H7 (cell line): ENCODE measurements around the gene GALE. TPM values are rescaled to one million over a fixed set of nuclear protein-coding genes. Genes with fewer than 3 reads are reported as not detected.
"Not testable (repeated sequence)": the region's sequence is repeated elsewhere in the genome, so short reads cannot be mapped to it uniquely, and the experiment has no call there.

ENCODE experiments used
- DNase-seq: peaks from one replicate; pipeline ENCODE4 v3.0.0; 2012
- H3K27me3 ChIP-seq: 2 replicates; pipeline ENCODE4 v1.6.0; 2011; ENCODE audit warnings: mild to moderate bottlenecking, low read length; ENCODE audit not compliant: control insufficient read depth, insufficient read depth
- H3K36me3 ChIP-seq: replicated peaks from 2 replicates; pipeline ENCODE4 v1.5.1; 2011; ENCODE audit warnings: low read length; ENCODE audit not compliant: control insufficient read depth, insufficient read depth
- H3K4me3 ChIP-seq: 2 replicates; pipeline ENCODE4 v1.5.1; 2011; ENCODE audit warnings: low read depth, mild to moderate bottlenecking, control low read depth, low read length, moderate library complexity; ENCODE audit not compliant: insufficient read depth
- total RNA-seq: library from RNA; depleted of rRNA; stranded (reverse); fragments of >200 nt; shearing (Covaris generic); gene quantifications from 2 replicates; pipeline ENCODE4 v1.2.3, GENCODE V29; 2014

Gene GALE
- total RNA-seq, 1 experiment from 2014 or later: 103 TPM

DNA sequence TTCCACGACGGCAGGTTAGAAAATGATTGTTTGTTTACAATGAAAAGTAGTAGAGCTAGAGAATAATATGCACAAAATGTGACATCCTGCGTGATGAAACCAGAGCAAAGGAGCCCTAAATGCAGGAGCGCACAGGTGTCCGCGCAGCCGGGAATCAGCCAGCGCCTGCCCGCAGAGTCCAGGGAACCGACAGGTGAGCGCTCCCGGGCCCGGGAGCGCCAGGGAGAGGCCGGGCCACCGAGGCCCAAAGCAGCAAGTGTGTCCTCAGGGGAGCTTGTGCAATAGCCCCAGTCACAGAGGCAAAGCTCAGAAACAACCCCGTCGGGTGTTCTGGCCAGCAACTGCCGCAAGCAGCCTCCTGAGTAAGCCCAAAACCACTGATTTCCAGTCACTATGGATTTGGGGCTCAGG lies 789 bp upstream of the GALE start:
- peak; percentile 80 for DNase-seq
- peaks cover 9% of the 10 kb centered on the region; the same call in 1 of the 2 replicates for H3K27me3 ChIP-seq
- peak overlapping the region; percentile 73 for H3K4me3 ChIP-seq
- peaks cover 9% of the 10 kb centered on the region for H3K36me3 ChIP-seq

DNA sequence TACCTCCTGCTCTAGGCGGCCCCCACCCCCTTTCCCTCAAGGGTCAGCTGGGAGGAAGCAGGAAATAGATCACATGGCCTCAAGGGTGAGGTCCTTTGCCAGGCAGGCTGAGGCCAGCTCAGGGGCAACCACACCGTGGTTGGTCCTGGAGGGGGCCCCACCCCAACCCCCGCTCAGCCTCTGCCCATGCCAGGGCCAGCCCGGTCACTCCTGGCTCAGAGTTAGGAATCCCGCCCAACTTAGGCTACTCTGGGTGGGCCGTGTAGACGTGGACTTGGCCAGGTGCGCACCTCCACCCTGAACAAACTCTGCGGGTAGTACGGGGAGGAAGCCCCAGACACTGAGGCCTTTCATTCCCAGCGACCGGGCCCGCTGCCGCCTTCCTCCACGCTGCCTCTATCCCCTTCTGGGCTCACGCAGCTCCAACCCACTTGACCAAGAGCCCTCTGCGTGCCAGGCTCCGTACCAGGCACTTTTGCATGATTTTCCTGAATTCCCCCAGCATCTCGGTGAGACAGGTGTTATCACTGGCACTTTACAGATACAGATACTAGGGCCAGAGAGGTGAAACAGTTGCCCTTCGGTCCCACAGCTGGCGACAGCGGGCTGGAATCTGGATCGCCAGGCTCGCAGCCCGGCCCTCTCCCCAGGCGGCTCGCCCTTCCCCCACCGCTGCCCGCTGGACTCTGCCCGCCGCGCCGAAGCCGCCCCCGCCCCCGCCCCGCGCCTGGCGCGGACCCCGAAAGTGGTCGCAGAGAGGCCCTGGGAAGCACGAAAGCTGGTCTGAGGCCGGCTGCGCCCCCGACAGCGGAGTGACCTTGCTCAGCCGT lies 769 bp downstream of the GALE start:
- peak; percentile 91 for DNase-seq
- peak overlapping the region; percentile 73 for H3K4me3 ChIP-seq
- H3K36me3 ChIP-seq: peaks cover 12% of the 10 kb centered on the region
- peaks cover 9% of the 10 kb centered on the region; the same call in 1 of the 2 replicates for H3K27me3 ChIP-seq

DNA sequence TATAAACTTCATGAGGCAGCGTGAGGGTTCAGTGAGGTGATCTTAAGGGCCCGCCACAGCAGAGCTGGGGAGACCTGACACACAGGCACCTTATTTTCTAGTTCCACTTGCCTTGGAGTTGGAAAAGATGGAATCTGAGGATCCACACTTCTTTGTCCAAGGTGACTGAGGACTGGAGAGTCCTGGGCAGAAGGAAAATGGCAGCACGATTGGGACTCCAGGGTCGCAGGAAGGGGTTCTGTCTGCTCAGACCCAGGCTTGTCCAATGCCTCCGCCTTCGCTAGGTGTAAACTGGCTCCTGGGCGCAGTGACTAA lies 1.3 kb downstream of the GALE start:
- peaks cover 9% of the 10 kb centered on the region; the same call in 1 of the 2 replicates for H3K27me3 ChIP-seq
- no peak for DNase-seq
- peak overlapping the region; percentile 73 for H3K4me3 ChIP-seq
- H3K36me3 ChIP-seq: peaks cover 12% of the 10 kb centered on the region

DNA sequence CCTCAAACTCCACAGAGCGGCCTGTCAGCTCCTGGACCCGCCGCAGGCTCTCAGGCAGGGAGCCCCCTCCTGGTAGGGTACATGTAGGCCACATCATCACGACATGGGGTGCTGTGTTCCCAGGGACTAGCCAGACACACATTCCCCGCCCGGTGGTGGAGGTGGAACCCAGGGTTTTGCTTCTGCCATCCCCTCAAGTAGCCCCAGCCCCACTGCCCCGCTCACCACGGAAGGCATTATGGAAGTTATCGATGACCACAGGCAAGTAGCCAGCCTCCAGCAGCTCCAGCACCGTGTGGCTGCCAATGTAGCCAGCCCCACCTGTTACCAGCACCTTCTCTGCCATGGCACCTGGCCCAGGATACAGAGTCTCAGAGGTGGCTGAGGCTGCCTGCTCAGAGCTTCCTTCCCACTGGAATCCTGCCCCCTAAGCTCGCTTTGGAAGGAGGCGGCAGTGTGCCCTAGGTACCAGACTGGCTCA lies 1.9 kb downstream of the GALE start:
- Histone ChIP-seq H3K27me3 (peaks cover 9% of the 10 kb centered on the region; the same call in 1 of the 2 replicates), H3K4me3 (no peak overlapping the region), H3K36me3 (peaks cover 12% of the 10 kb centered on the region)
- peak; percentile 77 for DNase-seq

DNA sequence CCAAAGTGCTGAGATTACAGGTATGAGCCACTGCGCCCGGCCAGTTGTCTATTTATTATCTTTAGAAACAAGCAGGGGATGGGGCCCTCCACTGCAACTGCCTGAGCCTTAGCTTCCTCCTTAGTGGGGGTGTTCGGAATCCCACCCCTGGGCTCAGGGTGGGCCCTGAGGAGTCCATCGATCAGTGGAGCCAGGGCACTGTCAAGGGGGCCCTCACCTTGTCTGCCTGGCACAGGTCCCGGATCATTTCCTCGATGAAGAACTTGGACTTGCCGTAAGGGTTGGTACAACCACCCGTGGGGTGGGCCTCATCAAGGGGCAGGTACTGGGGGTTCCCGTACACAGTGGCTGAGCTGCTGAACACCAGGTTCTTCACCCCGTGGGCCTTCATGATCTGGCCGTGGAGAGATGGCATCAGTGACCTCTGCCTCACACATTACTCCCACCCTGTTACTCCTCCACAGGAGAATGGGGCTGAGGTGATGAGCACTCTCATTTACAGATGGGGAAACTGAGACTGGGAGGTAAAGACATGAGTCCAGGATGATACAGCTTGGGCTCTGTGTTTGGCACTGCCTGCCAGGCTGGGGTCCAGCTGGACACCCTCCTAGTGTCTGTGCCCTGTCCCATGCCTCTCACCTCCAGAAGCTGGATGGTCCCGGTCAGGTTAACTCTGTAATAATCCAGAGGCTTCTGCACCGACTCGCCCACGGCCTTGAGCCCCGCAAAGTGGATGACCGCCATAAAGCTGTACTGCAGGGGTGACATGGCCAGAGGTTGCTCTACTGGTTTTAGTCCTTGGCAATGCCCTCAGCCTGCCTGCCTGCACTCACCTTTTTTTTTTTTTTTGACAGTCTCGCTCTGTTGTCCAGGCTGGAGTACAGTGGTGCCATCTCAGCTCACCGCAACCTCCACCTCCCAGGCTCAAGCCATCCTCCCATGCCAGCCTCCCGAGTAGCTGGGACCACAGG lies 2.8 kb downstream of the GALE start:
- no peak overlapping the region for H3K4me3 ChIP-seq
- peaks cover 9% of the 10 kb centered on the region; the same call in 1 of the 2 replicates for H3K27me3 ChIP-seq
- peaks cover 14% of the 10 kb centered on the region for H3K36me3 ChIP-seq
- peak; percentile 21 for DNase-seq

DNA sequence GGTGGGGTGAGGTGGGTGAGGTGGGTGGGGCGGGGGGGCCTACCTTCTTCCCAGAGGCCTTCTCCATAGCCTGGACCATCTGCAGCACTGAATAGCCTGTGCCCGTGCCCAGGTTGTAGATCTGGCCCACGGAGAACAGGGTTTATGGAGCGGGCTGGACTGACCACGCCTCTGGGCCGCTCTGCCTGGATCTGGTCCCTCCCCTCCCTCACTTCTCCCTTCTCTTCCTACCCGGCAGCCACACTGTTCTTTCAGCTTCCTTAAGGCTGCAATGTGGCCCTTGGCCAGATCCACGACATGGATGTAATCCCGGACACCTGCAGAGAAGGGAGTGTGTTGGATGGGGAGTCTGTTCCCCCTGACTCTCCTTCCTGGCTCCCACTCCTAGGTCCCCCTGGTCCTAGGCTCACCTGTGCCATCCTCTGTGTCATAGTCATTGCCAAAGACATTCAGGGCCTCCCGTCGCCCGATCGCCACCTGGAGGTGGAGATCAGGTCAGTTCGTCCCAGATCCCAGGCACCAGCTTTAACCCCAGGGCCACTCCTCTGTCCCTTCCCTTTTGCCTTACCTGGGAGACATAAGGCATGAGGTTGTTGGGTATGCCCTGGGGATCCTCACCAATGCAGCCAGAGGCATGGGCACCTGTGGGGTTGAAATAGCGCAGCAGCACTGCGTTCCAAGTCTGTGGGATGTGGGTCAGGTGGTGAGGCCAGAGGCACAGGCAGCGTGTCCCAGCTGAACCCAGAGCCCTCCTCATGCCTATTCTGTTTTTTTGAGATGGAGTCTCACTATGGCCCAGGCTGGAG lies 3.9 kb downstream of the GALE start:
- Histone ChIP-seq H3K27me3 (peaks cover 7% of the 10 kb centered on the region; the same call in 1 of the 2 replicates), H3K4me3 (no peak overlapping the region), H3K36me3 (peaks cover 14% of the 10 kb centered on the region)
- DNase-seq: peak; percentile 77

DNA sequence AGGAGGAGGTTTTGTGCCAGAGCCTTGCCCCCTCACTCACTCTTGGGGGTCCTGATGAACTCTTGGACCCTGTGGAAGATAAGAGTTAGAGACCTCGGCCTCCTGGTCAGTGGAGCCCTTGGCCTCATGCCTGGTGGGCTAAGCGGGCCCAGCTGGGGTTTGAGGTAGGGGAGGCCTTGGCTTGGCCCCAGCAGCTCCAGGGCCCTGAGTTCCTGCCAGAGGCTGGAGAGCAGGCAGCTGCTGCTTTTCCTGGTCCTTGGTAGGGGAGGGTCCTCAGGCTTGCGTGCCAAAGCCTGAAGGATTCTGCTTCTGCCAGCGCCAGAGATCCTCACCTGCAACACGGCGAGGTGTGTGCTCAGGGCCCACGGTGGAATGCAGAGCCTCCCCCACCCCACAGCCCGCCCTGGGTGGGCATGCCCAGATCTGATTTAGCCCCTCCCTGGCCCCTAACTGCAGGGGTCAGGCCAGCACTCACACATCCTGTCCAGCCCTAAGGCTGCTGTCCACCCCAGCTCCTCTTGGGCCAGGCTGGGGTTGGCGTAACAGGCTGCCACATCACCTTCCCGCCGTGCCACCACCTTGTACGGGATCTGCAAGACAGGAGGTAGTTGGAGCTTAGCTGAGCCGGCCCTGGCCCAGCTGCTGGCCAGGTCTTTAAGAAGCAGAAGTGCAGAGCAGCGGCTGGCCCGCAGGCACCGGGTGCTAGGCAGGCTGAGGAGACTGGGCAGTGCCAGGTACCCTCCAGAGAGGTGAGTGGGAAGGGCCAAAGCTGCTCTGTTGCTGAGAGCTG lies 4.7 kb downstream of the GALE start:
- Histone ChIP-seq H3K36me3 (peaks cover 14% of the 10 kb centered on the region), H3K27me3 (no peaks in the 10 kb centered on the region), H3K4me3 (no peak overlapping the region)
- peak; percentile 35 for DNase-seq

DNA sequence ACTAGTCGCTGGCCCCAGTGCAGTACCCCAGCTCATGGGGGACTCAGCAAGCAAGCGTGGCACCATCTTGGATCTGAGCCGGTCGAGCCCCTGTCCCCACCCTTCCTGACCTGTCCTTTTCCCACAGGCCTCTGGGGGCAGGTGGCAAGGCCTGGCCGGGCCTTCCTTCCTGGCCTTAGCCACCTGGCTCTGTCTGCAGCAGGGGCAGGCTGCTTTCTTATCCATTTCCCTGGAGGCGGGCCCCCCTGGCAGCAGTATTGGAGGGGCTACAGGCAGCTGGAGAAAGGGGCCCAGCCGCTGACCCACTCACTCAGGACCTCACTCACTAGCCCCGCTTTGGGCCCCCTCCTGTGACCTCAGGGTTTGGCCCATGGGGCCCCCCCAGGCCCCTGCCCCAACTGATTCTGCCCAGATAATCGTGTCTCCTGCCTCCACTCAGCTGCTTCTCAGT lies 5.8 kb downstream of the GALE start:
- not testable (repeated sequence) for H3K4me3 ChIP-seq, H3K27me3 ChIP-seq, DNase-seq
- H3K36me3 ChIP-seq: peaks cover 14% of the 10 kb centered on the region

DNA sequence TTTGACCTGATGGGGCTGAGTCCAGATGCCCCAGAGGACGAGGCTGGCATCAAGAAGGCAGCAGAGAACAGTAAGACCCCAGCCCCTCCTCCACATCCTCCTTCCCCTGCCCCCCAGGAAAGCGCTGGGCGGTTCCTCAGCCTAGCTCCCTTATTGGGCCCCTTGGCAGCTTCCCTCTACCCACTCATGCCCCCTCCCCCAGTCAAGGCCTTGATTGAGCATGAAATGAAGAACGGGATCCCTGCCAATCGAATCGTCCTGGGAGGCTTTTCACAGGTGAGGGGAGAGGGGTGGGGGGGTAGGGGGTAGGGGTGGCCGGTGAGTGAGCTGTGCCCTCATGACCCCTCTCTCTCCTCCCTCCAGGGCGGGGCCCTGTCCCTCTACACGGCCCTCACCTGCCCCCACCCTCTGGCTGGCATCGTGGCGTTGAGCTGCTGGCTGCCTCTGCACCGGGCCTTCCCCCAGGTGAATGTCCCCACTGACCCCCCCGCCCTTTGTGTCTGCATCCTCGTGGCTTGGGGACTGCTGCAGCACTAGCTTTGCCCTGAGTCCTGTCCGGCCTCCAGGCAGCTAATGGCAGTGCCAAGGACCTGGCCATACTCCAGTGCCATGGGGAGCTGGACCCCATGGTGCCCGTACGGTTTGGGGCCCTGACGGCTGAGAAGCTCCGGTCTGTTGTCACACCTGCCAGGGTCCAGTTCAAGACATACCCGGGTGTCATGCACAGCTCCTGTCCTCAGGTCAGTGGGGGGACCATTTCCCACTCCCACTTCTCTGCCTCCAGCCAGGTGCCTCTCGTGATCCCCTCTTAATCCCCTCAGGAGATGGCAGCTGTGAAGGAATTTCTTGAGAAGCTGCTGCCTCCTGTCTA lies 6.5 kb downstream of the GALE start:
- Histone ChIP-seq H3K27me3 (no peaks in the 10 kb centered on the region), H3K4me3 (no peak overlapping the region), H3K36me3 (peaks cover 14% of the 10 kb centered on the region)
- no peak for DNase-seq

DNA sequence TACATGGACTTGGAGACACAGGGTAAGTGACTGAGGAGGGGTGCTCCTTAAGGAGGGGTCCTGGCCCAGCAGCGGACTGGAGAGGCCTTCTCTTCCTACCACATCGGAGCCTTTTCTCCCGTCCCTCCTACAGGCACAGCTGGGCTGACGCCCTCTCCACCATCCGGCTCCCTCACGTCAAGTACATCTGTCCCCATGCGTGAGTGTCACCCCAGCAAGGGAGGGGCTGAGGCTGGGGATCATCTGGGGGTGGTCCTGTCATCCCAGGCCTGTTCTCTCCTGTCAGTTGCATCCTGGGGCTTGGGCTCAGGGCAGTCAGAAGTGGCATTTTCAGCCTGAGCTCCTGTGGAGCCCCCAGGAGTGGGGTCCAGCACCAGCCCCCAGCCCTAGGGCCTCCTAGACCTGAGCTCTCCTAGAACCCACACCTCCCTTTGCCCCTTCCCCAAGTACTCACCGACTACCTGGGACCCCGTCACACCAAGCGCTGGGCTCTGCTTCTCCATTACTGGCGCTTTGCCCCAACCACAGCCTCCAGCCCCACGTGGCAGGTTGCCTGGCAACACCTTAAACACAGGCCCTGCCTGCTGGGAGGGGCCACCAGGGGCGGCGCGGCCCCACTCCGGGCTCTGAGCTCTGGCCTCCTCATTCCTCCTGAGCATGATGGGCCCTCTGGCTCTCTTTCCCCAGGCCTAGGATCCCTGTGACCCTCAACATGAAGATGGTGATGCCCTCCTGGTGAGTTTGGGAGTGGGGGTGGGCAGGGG lies 7.4 kb downstream of the GALE start:
- H3K4me3 ChIP-seq: no peak overlapping the region
- DNase-seq: peak; percentile 73
- H3K27me3 ChIP-seq: no peaks in the 10 kb centered on the region
- peaks cover 14% of the 10 kb centered on the region for H3K36me3 ChIP-seq

DNA sequence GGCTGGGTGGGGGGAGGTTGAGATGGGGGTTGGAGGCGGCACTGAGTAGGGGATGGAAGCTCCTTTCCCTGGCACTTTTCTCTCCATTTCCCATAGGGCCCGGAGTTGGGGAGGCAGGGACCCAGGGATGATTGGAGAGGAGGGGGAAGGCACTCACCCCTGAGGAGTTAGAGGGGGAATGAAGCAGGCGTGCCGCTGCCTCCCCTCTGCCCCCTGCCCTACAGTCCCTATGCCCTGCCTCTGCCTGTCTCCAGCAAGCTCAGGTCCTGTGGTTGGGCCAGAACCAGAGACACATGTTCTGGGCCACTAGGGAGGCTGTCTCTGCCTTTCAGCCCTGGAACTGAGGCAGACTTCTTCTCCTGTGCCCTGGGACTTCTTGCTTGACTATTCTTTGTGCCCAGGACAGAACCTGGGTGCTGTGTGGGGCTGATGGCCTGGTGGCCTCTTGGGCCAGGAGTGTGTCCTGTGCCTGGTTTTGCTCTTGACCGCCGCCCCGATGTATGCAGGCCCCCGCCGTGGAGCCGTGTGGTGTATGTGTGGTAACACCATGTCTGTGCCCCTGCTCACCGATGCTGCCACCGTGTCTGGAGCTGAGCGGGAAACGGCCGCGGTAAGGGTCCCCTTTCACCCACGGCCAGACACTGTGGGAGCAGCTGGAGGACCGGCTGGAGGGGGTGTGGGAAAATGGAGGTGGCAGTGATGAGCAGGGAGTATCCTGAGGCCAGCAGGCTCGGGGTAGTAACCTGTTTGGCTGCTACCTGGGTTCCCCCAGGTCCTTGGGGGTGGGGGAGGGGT lies 8.2 kb downstream of the GALE start:
- Histone ChIP-seq H3K36me3 (peaks cover 13% of the 10 kb centered on the region), H3K27me3 (no peaks in the 10 kb centered on the region), H3K4me3 (peak overlapping the region; percentile 65)
- DNase-seq: peak; percentile 74
